ENCODE measurements around the gene PPP1R9A. TPM values are rescaled to one million over a fixed set of nuclear protein-coding genes. Genes with fewer than 3 reads are reported as not detected.
A peak's percentile ranks its signal among the peaks of the same experiment; 100 is the strongest.

Gene PPP1R9A
- total and polyA plus RNA-seq, 8 donors = 4.7 to 32.4 (median 16.8) TPM

DNA sequence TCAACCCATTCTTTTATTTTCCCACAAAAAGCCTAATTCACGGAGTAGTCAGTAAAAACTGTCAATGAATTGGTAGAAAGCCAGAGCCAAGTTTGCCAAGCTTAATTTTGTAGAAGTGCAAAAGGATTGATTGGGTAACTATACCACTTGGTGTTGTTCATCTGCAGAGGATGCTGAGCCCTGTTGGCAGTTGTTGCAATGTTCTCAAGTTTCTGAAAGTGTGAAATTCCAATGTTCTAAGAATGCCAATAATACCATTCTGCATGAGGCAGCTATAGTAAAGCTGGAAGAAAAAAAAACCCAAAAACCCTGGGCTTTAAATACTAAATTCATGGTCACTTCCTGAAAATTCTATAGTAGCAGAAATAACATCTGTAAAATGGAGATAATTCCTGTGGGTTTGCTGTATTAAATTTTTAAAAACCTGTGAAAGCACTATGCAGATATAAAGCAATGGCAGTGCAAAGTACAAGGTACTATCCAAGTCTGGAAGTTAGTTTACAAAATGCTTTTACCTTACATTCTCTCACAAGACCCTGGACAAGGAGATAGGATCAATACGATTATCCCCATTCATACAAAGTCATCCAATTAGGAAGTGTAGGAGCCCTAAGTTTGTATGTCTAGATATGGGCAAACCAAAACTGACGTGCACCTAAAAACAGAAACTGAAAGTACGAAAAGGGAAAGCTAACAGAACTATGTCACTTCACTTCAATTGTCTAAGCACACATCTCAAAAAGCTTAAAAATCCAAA is 423.0 kb downstream of the PPP1R9A start:
- no peaks in the 10 kb centered on the region for H3K9me3 ChIP-seq
- ATAC-seq = peak in 2 of 4 donors; percentile 48 to 59
- H3K4me1 ChIP-seq = peaks cover 0 to 4% (median 0%) of the 10 kb centered on the region in 3 donors
- TF ChIP-seq, protein P1, sequence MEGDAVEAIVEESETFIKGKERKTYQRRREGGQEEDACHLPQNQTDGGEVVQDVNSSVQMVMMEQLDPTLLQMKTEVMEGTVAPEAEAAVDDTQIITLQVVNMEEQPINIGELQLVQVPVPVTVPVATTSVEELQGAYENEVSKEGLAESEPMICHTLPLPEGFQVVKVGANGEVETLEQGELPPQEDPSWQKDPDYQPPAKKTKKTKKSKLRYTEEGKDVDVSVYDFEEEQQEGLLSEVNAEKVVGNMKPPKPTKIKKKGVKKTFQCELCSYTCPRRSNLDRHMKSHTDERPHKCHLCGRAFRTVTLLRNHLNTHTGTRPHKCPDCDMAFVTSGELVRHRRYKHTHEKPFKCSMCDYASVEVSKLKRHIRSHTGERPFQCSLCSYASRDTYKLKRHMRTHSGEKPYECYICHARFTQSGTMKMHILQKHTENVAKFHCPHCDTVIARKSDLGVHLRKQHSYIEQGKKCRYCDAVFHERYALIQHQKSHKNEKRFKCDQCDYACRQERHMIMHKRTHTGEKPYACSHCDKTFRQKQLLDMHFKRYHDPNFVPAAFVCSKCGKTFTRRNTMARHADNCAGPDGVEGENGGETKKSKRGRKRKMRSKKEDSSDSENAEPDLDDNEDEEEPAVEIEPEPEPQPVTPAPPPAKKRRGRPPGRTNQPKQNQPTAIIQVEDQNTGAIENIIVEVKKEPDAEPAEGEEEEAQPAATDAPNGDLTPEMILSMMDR (IDR thresholded peaks at IDR 0.05) = no peak
- H3K4me3 ChIP-seq = peak overlapping the region in 1 of 4 donors; percentile 18
- no peaks in the 10 kb centered on the region for H3K27me3 ChIP-seq
- no peak for DNase-seq
- H3K27ac ChIP-seq = no peak overlapping the region
- no peak for FAIRE-seq
- intact Hi-C loops (cut with DNase I) = no loop called here
- WGBS, 2 donors = 24 to 25% methylated on average over 4 of the region's 4 CpGs
- H3K36me3 ChIP-seq = no peaks in the 10 kb centered on the region

- H3K36me3 ChIP-seq = no peaks in the 10 kb centered on the region
- H3K27me3 ChIP-seq = no peaks in the 10 kb centered on the region
- WGBS, 2 donors = 97% methylated on average over 1 of the region's 1 CpG
- peak overlapping the region in 1 of 4 donors; percentile 18 for H3K4me3 ChIP-seq
- ATAC-seq = no peak
- peak; percentile 37 for FAIRE-seq
- TF ChIP-seq, protein P1 (IDR thresholded peaks at IDR 0.05) = no peak
- intact Hi-C loops (cut with DNase I) = no loop called here
- no peak for DNase-seq
- H3K9me3 ChIP-seq = no peaks in the 10 kb centered on the region
- no peak overlapping the region for H3K27ac ChIP-seq
- H3K4me1 ChIP-seq = peaks cover 0 to 4% (median 0%) of the 10 kb centered on the region in 3 donors
These were observed 423.6 kb downstream of the PPP1R9A start for GRCh38 chr7:95330961-95331337.

DNA sequence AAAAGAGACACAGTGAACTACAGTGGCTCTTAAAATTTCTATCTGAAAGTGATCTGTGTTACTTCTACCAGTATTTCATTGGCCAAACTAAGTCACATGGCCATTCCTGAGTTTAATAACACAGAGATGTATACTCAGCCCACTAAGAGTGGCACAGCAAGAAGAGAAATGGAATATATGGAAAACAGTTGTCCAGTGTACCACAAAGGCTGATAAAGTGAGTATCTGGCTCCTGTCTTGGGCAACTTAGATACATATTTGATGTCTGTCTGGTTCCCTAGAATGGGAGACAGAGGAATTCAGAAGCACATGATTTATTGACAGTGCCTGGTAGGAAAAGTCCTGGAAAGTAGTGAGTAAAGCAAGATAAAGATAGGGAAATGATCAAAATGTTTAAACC is 427.1 kb downstream of the PPP1R9A start:
- Histone ChIP-seq H3K27ac (no peak overlapping the region), H3K4me3 (no peak overlapping the region), H3K4me1 (peaks cover 0 to 4% (median 0%) of the 10 kb centered on the region in 3 donors), H3K9me3 (no peaks in the 10 kb centered on the region), H3K27me3 (no peaks in the 10 kb centered on the region), H3K36me3 (no peaks in the 10 kb centered on the region)
- no peak for DNase-seq
- ATAC-seq = no peak
- intact Hi-C loops (cut with DNase I) = no loop called here
- TF ChIP-seq, protein P1 (IDR thresholded peaks at IDR 0.05) = no peak
- FAIRE-seq = no peak

DNA sequence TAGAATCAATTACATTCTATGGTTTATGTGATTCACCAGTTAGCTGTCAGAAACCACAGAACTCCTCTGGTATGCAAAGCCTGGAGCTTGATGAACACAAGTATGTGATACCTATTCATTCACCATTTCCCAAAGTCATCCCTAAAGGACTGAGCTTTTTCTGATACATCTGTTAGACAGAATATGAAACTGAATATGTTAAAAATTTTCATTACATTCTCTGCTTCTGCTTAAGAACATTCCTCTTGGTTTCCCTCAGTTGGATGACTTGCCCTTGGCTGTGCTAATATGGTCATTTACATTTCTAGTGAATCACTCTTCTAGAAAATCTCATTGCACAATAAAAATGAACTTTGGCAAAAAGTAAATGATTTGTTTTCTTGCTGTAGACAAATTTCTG is 427.7 kb downstream of the PPP1R9A start:
- ATAC-seq = no peak

DNA sequence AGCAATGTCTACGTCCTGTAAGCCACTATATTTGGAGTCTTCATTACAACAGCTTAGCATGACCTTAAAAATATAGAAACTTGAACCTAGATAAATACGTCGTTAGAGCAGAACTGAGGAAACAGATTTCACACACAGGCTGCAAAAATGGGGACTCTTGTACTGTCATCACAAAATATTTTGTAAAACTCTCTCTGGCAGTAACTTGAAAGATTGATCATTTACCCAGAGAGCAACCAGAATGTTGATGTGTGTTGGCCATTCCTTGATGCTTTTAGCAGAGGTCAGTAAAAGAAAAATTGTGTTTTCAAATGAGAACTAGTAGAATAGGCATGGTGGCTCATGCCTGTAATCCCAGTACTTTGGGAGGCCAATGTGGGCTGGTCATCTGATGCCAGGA is 431.4 kb downstream of the PPP1R9A start:
- intact Hi-C loops (cut with DNase I) = no loop called here
- no peaks in the 10 kb centered on the region for H3K27me3 ChIP-seq
- no peak for FAIRE-seq
- no peak overlapping the region for H3K27ac ChIP-seq
- no peaks in the 10 kb centered on the region for H3K36me3 ChIP-seq
- H3K4me1 ChIP-seq = no peaks in the 10 kb centered on the region
- ATAC-seq = no peak
- TF ChIP-seq, protein P1 (IDR thresholded peaks at IDR 0.05) = no peak
- no peak overlapping the region for H3K4me3 ChIP-seq
- H3K9me3 ChIP-seq = no peaks in the 10 kb centered on the region
- 75 to 77% methylated on average over 3 of the region's 3 CpGs for WGBS, 2 donors
- no peak for DNase-seq

More for the DNA sequence above, 427.7 kb downstream of the PPP1R9A start:
- peaks cover 0 to 4% (median 0%) of the 10 kb centered on the region in 3 donors for H3K4me1 ChIP-seq
- H3K36me3 ChIP-seq = no peaks in the 10 kb centered on the region
- no peaks in the 10 kb centered on the region for H3K27me3 ChIP-seq
- no peaks in the 10 kb centered on the region for H3K9me3 ChIP-seq
- intact Hi-C loops (cut with DNase I) = no loop called here
- TF ChIP-seq, protein P1 (IDR thresholded peaks at IDR 0.05) = no peak
- DNase-seq (no peak), FAIRE-seq (no peak)
- no peak overlapping the region for H3K27ac ChIP-seq
- no peak overlapping the region for H3K4me3 ChIP-seq

Measured in pancreas (tissue), 10 donors.